Stomach (tissue), 9 donors: ENCODE results near the gene RPS6KL1. TPM values are rescaled to one million over a fixed set of nuclear protein-coding genes. Genes with fewer than 3 reads are reported as not detected.

Experiments used
- DNase-seq, 2 donors: peaks; one replicate each; pipeline versions ENCODE4 v3.0.0 to v3.0.0-alpha.2; 2013 to 2019
- H3K27ac ChIP-seq, 5 donors: fragments of 200-600 bp in 4 of 5; sonication (generic) in 4 of 5; one replicate each; pipeline ENCODE4 v1.5.1; 2013 to 2019; ENCODE audit warnings: mild to moderate bottlenecking in 1 of 5, moderate library complexity in 1 of 5
- H3K27me3 ChIP-seq, 3 donors: fragments of 200-600 bp; sonication (generic); one replicate each; pipeline ENCODE4 v1.5.1; 2017 to 2019; ENCODE audit warnings: mixed run types in 1 of 3
- H3K36me3 ChIP-seq, 4 donors: fragments of 200-600 bp; sonication (generic); 1 replicate in 3 of 4; 2 replicates in 1 of 4; pipeline ENCODE4 v1.5.1; 2016 to 2019
- H3K4me1 ChIP-seq, 4 donors: fragments of 200-600 bp; sonication (generic); one replicate each; pipeline ENCODE4 v1.5.1; 2016 to 2019
- H3K4me3 ChIP-seq, 4 donors: fragments of 200-600 bp; sonication (generic) in 3 of 4; one replicate each; pipeline ENCODE4 v1.5.1; 2016 to 2019; ENCODE audit warnings: mild to moderate bottlenecking in 1 of 4
- H3K9me3 ChIP-seq, 4 donors: fragments of 200-600 bp; sonication (generic); one replicate each; pipeline ENCODE4 v1.5.1; 2016 to 2019
- EP300 ChIP-seq: sonication (generic); formaldehyde crosslinking; IDR thresholded peaks from one replicate; pipeline ENCODE4 v1.6.1; 2017; ENCODE audit warnings: antibody characterized with exemption
- POLR2A ChIP-seq, 4 donors: fragments of 450-650 bp; IDR thresholded peaks; one replicate each; pipeline ENCODE4 v1.6.1; 2016; ENCODE audit warnings: antibody characterized with exemption in 4 of 4, control low read depth in 2 of 4, mild to moderate bottlenecking in 1 of 4, moderate library complexity in 1 of 4
- POLR2AphosphoS5 ChIP-seq, 3 donors: sonication (generic); formaldehyde crosslinking; IDR thresholded peaks; one replicate each; pipeline ENCODE4 v1.6.1; 2016; ENCODE audit warnings: antibody characterized with exemption in 3 of 3
- WGBS, 5 donors: extraction: QIAGEN DNeasy Blood & Tissue Kit in 3 of 5; methylation state at CpG; one replicate each; pipeline versions ENCODE4 v1.1.5 to v1.1.7; 2013 to 2018; 5-methylcytosine and 5-hydroxymethylcytosine counted together
- intact Hi-C: fragments of 100-400 bp; cut with DNase I; formaldehyde crosslinking; loops from one replicate; pipeline ENCODE4 v1.15.1; 2023; ENCODE audit warnings: low total_unique reads
- polyA plus RNA-seq, 3 donors: library from polyadenylated mRNA; stranded (reverse); fragments of 200-250 nt; gene quantifications; one replicate each; pipeline ENCODE4 v1.2.3, GENCODE V29; 2013
- total RNA-seq, 5 donors: library from RNA; depleted of rRNA; stranded (reverse); fragments of >200 nt; gene quantifications; one replicate each; pipeline versions ENCODE4 v1.1.0 to v1.2.3, GENCODE V29; 2014 to 2016
- TF ChIP-seq, protein P1 (sequence below), 7 experiments: fragments of 450-650 bp in 4 of 7; fragments of 200-600 bp in 3 of 7; sonication (generic) in 3 of 7; IDR thresholded peaks; one replicate each; pipeline ENCODE4 v1.5.1; 2016 to 2019; ENCODE audit warnings: antibody characterized with exemption in 7 of 7, control low read depth in 2 of 7, mild to moderate bottlenecking in 1 of 7
- donor health status: healthy with polysubstance abuse.
- donor health status: Bipolar disorder and iron deficiency.
- donor health status: healthy.

The RPS6KL1 gene
- total and polyA plus RNA-seq, 8 donors: 0.92 to 2.5 (median 2.0) TPM; not detected in 3

DNA sequence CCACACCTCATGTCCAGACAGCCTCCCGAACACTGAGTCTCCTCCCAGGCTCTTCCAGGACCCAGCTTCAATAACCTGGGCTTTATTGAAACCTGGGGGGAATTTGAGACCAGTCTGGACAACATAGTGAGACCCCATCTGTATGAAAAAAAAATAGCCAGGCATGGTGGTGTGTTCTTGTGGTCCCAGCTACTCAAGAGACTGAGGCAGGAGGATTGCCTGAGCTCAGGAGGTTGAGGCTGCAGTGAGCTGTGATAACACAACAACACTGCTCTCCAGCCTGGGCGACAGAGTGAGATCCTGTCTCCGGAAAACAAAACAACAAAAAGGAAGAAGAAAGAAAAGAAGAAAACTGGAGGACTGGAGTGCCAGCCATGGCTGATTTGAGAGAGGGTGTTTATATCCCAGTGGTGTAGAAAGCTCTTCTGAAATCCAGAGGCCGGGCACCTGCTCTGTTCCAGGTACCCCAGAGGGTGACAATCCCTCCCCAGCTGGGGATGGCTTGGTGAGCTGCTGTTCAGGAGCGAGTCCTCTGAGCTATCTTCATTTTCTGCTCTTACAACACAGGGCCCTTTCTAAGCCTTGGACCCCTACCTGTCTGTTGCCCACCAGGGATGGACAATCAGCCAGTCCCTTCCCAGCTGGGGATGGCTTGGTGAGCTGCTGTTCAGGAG, 38.3 kb upstream of the RPS6KL1 start:
- TF ChIP-seq, protein P1, sequence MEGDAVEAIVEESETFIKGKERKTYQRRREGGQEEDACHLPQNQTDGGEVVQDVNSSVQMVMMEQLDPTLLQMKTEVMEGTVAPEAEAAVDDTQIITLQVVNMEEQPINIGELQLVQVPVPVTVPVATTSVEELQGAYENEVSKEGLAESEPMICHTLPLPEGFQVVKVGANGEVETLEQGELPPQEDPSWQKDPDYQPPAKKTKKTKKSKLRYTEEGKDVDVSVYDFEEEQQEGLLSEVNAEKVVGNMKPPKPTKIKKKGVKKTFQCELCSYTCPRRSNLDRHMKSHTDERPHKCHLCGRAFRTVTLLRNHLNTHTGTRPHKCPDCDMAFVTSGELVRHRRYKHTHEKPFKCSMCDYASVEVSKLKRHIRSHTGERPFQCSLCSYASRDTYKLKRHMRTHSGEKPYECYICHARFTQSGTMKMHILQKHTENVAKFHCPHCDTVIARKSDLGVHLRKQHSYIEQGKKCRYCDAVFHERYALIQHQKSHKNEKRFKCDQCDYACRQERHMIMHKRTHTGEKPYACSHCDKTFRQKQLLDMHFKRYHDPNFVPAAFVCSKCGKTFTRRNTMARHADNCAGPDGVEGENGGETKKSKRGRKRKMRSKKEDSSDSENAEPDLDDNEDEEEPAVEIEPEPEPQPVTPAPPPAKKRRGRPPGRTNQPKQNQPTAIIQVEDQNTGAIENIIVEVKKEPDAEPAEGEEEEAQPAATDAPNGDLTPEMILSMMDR (IDR thresholded peaks at IDR 0.05): no peak
- TF ChIP-seq POLR2AphosphoS5 (IDR thresholded peaks at IDR 0.05) (no peak), POLR2A (IDR thresholded peaks at IDR 0.05) (no peak), EP300 (no peak)
- Histone ChIP-seq H3K9me3 (no peaks in the 10 kb centered on the region), H3K36me3 (no peaks in the 10 kb centered on the region), H3K27ac (no peak overlapping the region), H3K4me1 (no peaks in the 10 kb centered on the region), H3K27me3 (peaks cover 0 to 4% (median 0%) of the 10 kb centered on the region in 3 donors), H3K4me3 (no peak overlapping the region)
- intact Hi-C loops: no loop called here
- 71 to 85% (median 79%) methylated on average over 5 of the region's 5 CpGs for WGBS, 5 donors
- DNase-seq: no peak

DNA sequence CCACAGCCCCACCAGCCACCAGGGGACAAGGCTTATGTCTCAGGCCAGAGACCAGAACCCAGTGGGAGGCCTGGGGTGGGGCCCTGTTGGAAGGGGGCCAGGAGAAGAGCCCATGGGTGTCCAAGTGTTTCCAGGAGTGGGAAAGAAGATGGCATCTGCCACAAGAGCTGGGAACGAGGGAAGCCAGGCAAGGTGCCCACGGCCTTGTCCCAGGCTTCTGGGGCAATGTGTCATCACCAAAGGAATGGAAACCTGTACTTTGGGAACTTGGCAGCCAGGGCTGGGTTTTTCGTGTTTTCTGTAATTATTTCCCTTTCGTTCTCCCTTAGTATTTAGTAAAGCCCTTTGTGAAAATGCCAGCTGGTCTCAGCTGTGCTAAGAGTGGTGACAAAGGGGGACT, 37.7 kb upstream of the RPS6KL1 start:
- peaks cover 1 to 3% (median 2%) of the 10 kb centered on the region in 4 donors for H3K4me1 ChIP-seq
- H3K36me3 ChIP-seq: no peaks in the 10 kb centered on the region
- H3K4me3 ChIP-seq: no peak overlapping the region
- DNase-seq: no peak
- peaks cover 0 to 5% (median 3%) of the 10 kb centered on the region in 3 donors for H3K27me3 ChIP-seq
- intact Hi-C loops: no loop called here
- 78 to 84% (median 81%) methylated on average over 4 of the region's 4 CpGs for WGBS, 5 donors
- TF ChIP-seq EP300: no peak
- TF ChIP-seq, protein P1 (IDR thresholded peaks at IDR 0.05): no peak
- no peak for TF ChIP-seq POLR2A (IDR thresholded peaks at IDR 0.05)
- no peak for TF ChIP-seq POLR2AphosphoS5 (IDR thresholded peaks at IDR 0.05)
- H3K9me3 ChIP-seq: no peaks in the 10 kb centered on the region
- H3K27ac ChIP-seq: no peak overlapping the region

DNA sequence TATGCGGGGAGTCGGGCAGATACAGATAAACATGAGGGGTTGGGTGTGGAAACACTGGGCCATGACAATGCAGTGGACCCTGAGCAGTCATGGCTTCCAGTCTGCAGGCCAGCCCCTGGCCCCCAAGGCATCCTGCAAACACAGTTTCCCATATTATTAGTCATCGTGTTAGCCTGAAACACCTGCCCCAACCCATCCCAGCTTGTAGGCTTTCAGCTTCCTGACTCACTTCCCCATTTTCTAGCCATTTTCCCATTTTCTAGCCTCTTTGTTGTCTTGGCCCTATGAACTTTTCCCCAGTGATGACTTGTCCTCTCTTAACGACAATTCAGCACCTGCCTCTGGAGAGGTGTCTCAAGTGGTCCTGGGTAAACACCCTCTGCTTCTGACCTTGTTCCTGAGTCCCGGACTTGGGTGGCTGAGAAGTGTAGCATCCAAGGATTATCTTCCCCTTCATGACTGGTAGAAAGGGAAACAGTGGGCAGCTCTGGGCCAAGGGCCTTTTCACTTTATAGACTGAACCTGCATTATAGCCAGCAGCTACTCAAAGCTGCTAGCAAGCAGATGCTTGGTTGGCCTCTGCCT, 36.6 kb upstream of the RPS6KL1 start:
- intact Hi-C loops: loop anchor here (10.0 kb wide), 1 partner anchor 115 kb away; no protein-coding TSS in a partner anchor
- TF ChIP-seq, protein P1 (IDR thresholded peaks at IDR 0.05): no peak
- TF ChIP-seq POLR2A (IDR thresholded peaks at IDR 0.05): no peak
- TF ChIP-seq POLR2AphosphoS5 (IDR thresholded peaks at IDR 0.05): no peak
- no peak for TF ChIP-seq EP300
- H3K27me3 ChIP-seq: peaks cover 0 to 16% (median 10%) of the 10 kb centered on the region in 3 donors
- H3K9me3 ChIP-seq: no peaks in the 10 kb centered on the region
- no peak overlapping the region for H3K27ac ChIP-seq
- WGBS, 5 donors: 79 to 90% (median 86%) methylated on average over 5 of the region's 5 CpGs
- no peak overlapping the region for H3K4me3 ChIP-seq
- no peaks in the 10 kb centered on the region for H3K36me3 ChIP-seq
- peaks cover 12 to 14% (median 12%) of the 10 kb centered on the region in 4 donors for H3K4me1 ChIP-seq
- no peak for DNase-seq

DNA sequence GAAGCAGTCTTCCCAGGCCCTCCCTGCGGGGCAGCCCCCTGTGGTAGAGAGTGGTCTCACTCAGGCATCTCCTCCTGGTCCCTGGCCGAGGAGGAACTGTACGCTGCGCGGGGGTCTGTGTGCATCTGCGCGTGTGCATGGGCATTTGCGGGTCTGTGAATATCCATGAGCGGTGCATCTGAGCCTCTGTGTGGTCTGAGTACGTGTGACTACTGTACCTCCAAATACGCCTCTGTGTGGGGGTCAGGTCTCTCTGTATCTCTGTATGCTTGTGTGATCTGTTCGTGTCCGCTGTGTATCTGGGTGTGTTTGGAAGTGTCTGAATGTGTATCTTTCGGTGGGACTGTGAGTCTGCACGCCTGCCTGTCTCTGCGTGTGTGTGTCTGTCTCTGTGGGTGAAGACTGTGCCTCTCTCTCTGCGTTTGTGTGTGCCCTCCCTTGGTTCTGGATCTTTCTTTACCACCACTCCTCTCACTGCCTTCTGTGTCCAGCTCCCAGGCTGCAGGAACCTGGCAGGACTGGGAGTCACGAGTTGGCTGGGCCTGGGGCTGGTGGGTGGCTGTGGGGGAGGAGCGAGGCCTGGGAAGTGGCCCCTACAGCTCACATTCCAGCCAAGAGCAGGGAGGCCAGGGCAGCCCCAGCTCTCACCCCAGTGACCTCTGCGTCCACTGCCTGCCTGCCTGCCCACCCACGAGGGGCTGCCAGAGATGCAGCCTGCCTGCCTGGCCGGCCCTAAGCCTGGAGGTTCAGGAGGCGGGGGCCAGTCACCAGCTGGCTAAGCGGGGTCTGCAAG, 33.4 kb upstream of the RPS6KL1 start:
- Histone ChIP-seq H3K4me1 (peaks cover 25 to 32% (median 28%) of the 10 kb centered on the region in 4 donors), H3K4me3 (no peak overlapping the region), H3K27me3 (peaks cover 0 to 40% (median 18%) of the 10 kb centered on the region in 3 donors), H3K36me3 (no peaks in the 10 kb centered on the region), H3K9me3 (no peaks in the 10 kb centered on the region), H3K27ac (no peak overlapping the region)
- TF ChIP-seq POLR2A (IDR thresholded peaks at IDR 0.05): no peak
- TF ChIP-seq POLR2AphosphoS5 (IDR thresholded peaks at IDR 0.05): no peak
- TF ChIP-seq EP300: no peak
- TF ChIP-seq, protein P1 (IDR thresholded peaks at IDR 0.05): no peak
- intact Hi-C loops: loop anchor here (10.0 kb wide), 1 partner anchor 118 kb away; no protein-coding TSS in a partner anchor
- DNase-seq: no peak
- WGBS, 5 donors: 88 to 90% (median 89%) methylated on average over 15 to 24 of the region's 24 CpGs
